Neutrophil (primary cell): ENCODE data around the gene RASA1.
A peak's percentile ranks its signal among the peaks of the same experiment; 100 is the strongest.

Source experiments
- H3K27ac ChIP-seq: fragments of 200-600 bp; sonication (generic); 2 replicates; pipeline ENCODE4 v1.5.1; 2016; ENCODE audit warnings: mild to moderate bottlenecking, moderate library complexity
- H3K27me3 ChIP-seq: fragments of 200-600 bp; sonication (generic); 2 replicates; pipeline ENCODE4 v1.6.0; 2016; ENCODE audit warnings: mild to moderate bottlenecking
- H3K36me3 ChIP-seq: fragments of 200-600 bp; sonication (generic); 2 replicates; pipeline ENCODE4 v1.5.1; 2017
- H3K4me1 ChIP-seq, 2 experiments: fragments of 200-600 bp in 1 of 2; sonication (generic) in 1 of 2; 1 replicate in 1 of 2; 2 replicates in 1 of 2; pipeline versions ENCODE4 v1.5.1 to v1.6.1; 2013 to 2016; ENCODE audit warnings: low read depth in 1 of 2, low read length in 1 of 2, mild to moderate bottlenecking in 1 of 2, moderate library complexity in 1 of 2; ENCODE audit not compliant: control insufficient read depth in 1 of 2, insufficient read depth in 1 of 2
- H3K4me3 ChIP-seq, 2 experiments: fragments of 200-600 bp in 1 of 2; sonication (generic) in 1 of 2; 1 replicate in 1 of 2; 2 replicates in 1 of 2; pipeline ENCODE4 v1.5.1; 2013 to 2016; ENCODE audit warnings: low read depth in 1 of 2, low read length in 1 of 2, mild to moderate bottlenecking in 1 of 2, moderate library complexity in 1 of 2
- H3K9me3 ChIP-seq: fragments of 200-600 bp; sonication (generic); 2 replicates; pipeline ENCODE4 v1.5.1; 2016
- TF ChIP-seq, protein P1 (sequence below): fragments of 200-600 bp; sonication (generic); IDR thresholded peaks from 2 replicates; pipeline ENCODE4 v1.5.1; 2016; ENCODE audit warnings: antibody characterized with exemption

Gene RASA1

GRCh38 chr5:87242242-87242641, 25.4 kb upstream of the RASA1 start:
- Histone ChIP-seq H3K36me3 (no peaks in the 10 kb centered on the region), H3K9me3 (no peaks in the 10 kb centered on the region), H3K27me3 (no peaks in the 10 kb centered on the region), H3K4me3 (no peak overlapping the region), H3K27ac (no peak overlapping the region), H3K4me1 (peaks cover 21 to 27% of the 10 kb centered on the region in 2 experiments)
- TF ChIP-seq, protein P1, sequence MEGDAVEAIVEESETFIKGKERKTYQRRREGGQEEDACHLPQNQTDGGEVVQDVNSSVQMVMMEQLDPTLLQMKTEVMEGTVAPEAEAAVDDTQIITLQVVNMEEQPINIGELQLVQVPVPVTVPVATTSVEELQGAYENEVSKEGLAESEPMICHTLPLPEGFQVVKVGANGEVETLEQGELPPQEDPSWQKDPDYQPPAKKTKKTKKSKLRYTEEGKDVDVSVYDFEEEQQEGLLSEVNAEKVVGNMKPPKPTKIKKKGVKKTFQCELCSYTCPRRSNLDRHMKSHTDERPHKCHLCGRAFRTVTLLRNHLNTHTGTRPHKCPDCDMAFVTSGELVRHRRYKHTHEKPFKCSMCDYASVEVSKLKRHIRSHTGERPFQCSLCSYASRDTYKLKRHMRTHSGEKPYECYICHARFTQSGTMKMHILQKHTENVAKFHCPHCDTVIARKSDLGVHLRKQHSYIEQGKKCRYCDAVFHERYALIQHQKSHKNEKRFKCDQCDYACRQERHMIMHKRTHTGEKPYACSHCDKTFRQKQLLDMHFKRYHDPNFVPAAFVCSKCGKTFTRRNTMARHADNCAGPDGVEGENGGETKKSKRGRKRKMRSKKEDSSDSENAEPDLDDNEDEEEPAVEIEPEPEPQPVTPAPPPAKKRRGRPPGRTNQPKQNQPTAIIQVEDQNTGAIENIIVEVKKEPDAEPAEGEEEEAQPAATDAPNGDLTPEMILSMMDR, result no peak

- H3K27ac ChIP-seq, result peak overlapping the region; percentile 66
- H3K9me3 ChIP-seq, result no peaks in the 10 kb centered on the region
- no peaks in the 10 kb centered on the region for H3K27me3 ChIP-seq
- no peak overlapping the region for H3K4me3 ChIP-seq
- no peaks in the 10 kb centered on the region for H3K36me3 ChIP-seq
- TF ChIP-seq, protein P1, result no peak
- peaks cover 21 to 27% of the 10 kb centered on the region in 2 experiments for H3K4me1 ChIP-seq
Measured at GRCh38 chr5:87243161-87243844, 24.4 kb upstream of the RASA1 start.

DNA sequence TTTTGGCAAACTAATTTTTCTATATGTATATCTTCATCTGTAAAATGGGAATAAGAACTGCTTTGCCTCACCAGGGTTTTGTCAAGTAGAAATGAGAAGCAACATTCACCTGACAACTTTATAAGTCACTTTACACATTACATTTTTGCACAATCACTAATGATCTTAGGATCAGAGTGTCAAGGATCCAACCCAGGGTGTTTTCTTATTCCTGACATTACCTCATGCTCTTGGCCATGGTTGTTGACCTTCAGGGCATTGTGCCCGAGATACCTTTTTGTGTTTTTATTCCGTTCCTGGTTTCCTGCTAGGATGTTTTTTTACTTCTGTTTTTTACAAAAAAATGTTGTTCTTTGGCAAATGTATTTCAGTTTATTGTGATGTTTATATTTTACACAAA, 22.2 kb upstream of the RASA1 start:
- no peak overlapping the region for H3K27ac ChIP-seq
- no peak overlapping the region for H3K4me3 ChIP-seq
- H3K4me1 ChIP-seq, result peaks cover 21 to 27% of the 10 kb centered on the region in 2 experiments
- TF ChIP-seq, protein P1, result no peak
- H3K36me3 ChIP-seq, result no peaks in the 10 kb centered on the region
- no peaks in the 10 kb centered on the region for H3K9me3 ChIP-seq
- no peaks in the 10 kb centered on the region for H3K27me3 ChIP-seq

DNA sequence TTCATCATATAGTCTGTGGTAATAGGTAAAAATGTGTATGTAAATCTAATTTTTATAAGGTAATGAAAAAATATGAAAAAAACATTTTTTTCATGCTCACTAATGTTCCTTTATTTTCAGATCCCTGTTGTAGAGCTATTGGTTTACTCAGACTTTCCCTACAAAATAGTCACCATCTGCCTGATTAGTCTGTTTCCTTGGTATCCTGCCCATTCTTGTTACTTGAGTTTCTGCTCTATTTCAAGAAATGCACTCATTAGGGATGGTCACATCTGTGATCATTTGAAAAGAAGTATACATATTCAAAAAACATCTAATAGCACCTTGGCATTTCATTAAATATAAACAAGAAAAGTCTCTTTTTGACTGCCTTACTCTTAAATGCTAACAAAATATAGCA, 21.6 kb upstream of the RASA1 start:
- peaks cover 21 to 27% of the 10 kb centered on the region in 2 experiments for H3K4me1 ChIP-seq
- H3K9me3 ChIP-seq, result no peaks in the 10 kb centered on the region
- H3K27me3 ChIP-seq, result no peaks in the 10 kb centered on the region
- no peak overlapping the region for H3K4me3 ChIP-seq
- no peak overlapping the region for H3K27ac ChIP-seq
- TF ChIP-seq, protein P1, result no peak
- H3K36me3 ChIP-seq, result no peaks in the 10 kb centered on the region

DNA sequence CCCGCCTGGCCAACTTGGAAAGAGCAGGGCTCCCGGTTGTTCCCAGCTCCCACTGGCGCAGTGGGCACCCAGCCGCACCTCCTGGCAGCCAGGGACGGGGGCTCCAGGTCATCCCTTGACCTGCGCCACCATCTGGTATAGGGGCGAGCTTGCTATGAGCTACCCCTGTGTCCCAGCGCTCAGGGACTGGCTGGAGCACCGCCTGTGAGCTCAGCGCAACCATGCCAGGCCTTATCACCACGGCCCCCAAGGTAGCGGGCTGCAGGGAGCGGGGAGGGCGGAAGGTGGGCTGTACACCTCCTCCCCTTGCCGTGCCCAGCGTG, 15.4 kb upstream of the RASA1 start:
- Histone ChIP-seq H3K9me3 (no peaks in the 10 kb centered on the region), H3K4me3 (no peak overlapping the region)
- TF ChIP-seq, protein P1, result no peak

DNA sequence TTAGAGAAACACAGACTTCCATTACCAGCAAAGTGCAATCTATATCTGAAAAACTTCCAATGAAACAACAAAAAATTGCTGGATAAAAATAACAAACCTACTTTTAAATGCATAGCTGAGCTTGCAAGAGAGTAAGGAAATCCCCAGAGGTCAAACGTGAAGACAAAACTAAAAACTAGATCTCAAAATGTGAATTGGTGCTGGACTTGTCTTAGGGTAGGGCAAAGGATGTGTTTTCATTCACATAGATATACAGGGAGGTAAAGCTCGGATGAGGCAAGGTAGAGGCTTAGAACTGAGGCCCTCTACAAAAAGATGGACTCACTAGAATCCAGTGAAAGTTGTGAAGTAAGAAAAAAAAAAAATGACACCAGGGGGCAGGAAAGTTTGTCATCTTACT, 13.6 kb upstream of the RASA1 start:
- H3K4me1 ChIP-seq, result no peaks in the 10 kb centered on the region
- H3K9me3 ChIP-seq, result no peaks in the 10 kb centered on the region
- H3K36me3 ChIP-seq, result no peaks in the 10 kb centered on the region
- TF ChIP-seq, protein P1, result no peak
- H3K4me3 ChIP-seq, result no peak overlapping the region
- H3K27ac ChIP-seq, result no peak overlapping the region
- no peaks in the 10 kb centered on the region for H3K27me3 ChIP-seq

More for the DNA sequence above, 15.4 kb upstream of the RASA1 start:
- no peaks in the 10 kb centered on the region for H3K4me1 ChIP-seq
- H3K36me3 ChIP-seq, result no peaks in the 10 kb centered on the region
- H3K27ac ChIP-seq, result no peak overlapping the region
- no peaks in the 10 kb centered on the region for H3K27me3 ChIP-seq
